HEK293T (cell line): ENCODE measurements around the gene IKZF1.

ENCODE experiments used
- ARNT ChIP-seq: fragments of 450-650 bp; IDR thresholded peaks from 2 replicates; pipeline ENCODE4 v1.6.1; 2017; ENCODE audit warnings: mild to moderate bottlenecking
- BHLHE40 ChIP-seq: fragments of 450-650 bp; IDR thresholded peaks from 2 replicates; pipeline ENCODE4 v1.6.1; 2016; ENCODE audit warnings: mild to moderate bottlenecking, moderate library complexity, borderline replicate concordance
- CTBP1 ChIP-seq: fragments of 450-650 bp; IDR thresholded peaks from 2 replicates; pipeline ENCODE4 v1.6.1; 2016; ENCODE audit warnings: borderline replicate concordance
- ELF4 ChIP-seq: fragments of 450-650 bp; IDR thresholded peaks from 2 replicates; pipeline ENCODE4 v1.6.1; 2017; ENCODE audit warnings: antibody characterized with exemption
- FOXA1 ChIP-seq: fragments of 450-650 bp; IDR thresholded peaks from 2 replicates; pipeline ENCODE4 v1.6.1; 2016; ENCODE audit warnings: mild to moderate bottlenecking
- FOXK2 ChIP-seq: fragments of 450-650 bp; IDR thresholded peaks from 2 replicates; pipeline ENCODE4 v1.6.1; 2016; ENCODE audit warnings: mild to moderate bottlenecking
- FOXM1 ChIP-seq: fragments of 450-650 bp; IDR thresholded peaks from 2 replicates; pipeline ENCODE4 v1.6.1; 2017; ENCODE audit warnings: mild to moderate bottlenecking, borderline replicate concordance
- L3MBTL2 ChIP-seq: fragments of 450-650 bp; conservative IDR thresholded peaks from 2 replicates; pipeline ENCODE4 v1.6.1; 2016; ENCODE audit warnings: mild to moderate bottlenecking
- LEF1 ChIP-seq: fragments of 450-650 bp; IDR thresholded peaks from 2 replicates; pipeline ENCODE4 v1.6.1; 2017; ENCODE audit warnings: mild to moderate bottlenecking, borderline replicate concordance
- NFRKB ChIP-seq: fragments of 450-650 bp; IDR thresholded peaks from 2 replicates; pipeline ENCODE4 v1.6.1; 2016; ENCODE audit warnings: mild to moderate bottlenecking, moderate library complexity
- SP1 ChIP-seq: fragments of 450-650 bp; IDR thresholded peaks from 2 replicates; pipeline ENCODE4 v1.6.1; 2017
- TARDBP ChIP-seq: fragments of 450-650 bp; IDR thresholded peaks from 2 replicates; pipeline ENCODE4 v1.6.1; 2016
- ZNF384 ChIP-seq: fragments of 450-650 bp; IDR thresholded peaks from 2 replicates; pipeline ENCODE4 v1.6.1; 2016
- TF ChIP-seq, protein P1 (sequence below): fragments of 450-650 bp; IDR thresholded peaks from 2 replicates; pipeline ENCODE4 v1.6.1; 2016

- TF ChIP-seq BHLHE40 (no peak), FOXA1 (no peak), ELF4 (no peak), CTBP1 (no peak), FOXM1 (no peak), NFRKB (no peak), TARDBP (no peak), SP1 (no peak), LEF1 (no peak), ARNT (no peak), L3MBTL2 (no peak), ZNF384 (no peak), FOXK2 (no peak)
- TF ChIP-seq, protein P1, sequence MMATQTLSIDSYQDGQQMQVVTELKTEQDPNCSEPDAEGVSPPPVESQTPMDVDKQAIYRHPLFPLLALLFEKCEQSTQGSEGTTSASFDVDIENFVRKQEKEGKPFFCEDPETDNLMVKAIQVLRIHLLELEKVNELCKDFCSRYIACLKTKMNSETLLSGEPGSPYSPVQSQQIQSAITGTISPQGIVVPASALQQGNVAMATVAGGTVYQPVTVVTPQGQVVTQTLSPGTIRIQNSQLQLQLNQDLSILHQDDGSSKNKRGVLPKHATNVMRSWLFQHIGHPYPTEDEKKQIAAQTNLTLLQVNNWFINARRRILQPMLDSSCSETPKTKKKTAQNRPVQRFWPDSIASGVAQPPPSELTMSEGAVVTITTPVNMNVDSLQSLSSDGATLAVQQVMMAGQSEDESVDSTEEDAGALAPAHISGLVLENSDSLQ, result no peak
Observed at GRCh38 chr7:50266635-50267386, 37.7 kb upstream of the IKZF1 start.
